Mononuclear cell (primary cell): ENCODE data around the gene CD7. TPM values are rescaled to one million over a fixed set of nuclear protein-coding genes. Genes with fewer than 3 reads are reported as not detected.

Source experiments
- H3K27me3 ChIP-seq: 2 replicates; pipeline ENCODE4 v1.6.0; 2011; ENCODE audit warnings: low read length, control low read depth; ENCODE audit not compliant: insufficient read depth
- H3K4me1 ChIP-seq: 2 replicates; pipeline ENCODE4 v1.5.1; 2011; ENCODE audit warnings: mild to moderate bottlenecking, low read length, control low read depth; ENCODE audit not compliant: insufficient read depth
- H3K4me3 ChIP-seq: 2 replicates; pipeline ENCODE4 v1.5.1; 2011; ENCODE audit warnings: mild to moderate bottlenecking, low read length, moderate library complexity
- H3K9me3 ChIP-seq: 2 replicates; pipeline ENCODE4 v1.5.1; 2011; ENCODE audit warnings: low read depth, mild to moderate bottlenecking, control low read depth, low read length
- total RNA-seq: library from RNA; depleted of rRNA; stranded (reverse); fragments of >200 nt; gene quantifications from one replicate; pipeline ENCODE4 v1.2.3, GENCODE V29; 2012

Gene CD7
- total RNA-seq, 1 donor = 48.5 TPM

DNA sequence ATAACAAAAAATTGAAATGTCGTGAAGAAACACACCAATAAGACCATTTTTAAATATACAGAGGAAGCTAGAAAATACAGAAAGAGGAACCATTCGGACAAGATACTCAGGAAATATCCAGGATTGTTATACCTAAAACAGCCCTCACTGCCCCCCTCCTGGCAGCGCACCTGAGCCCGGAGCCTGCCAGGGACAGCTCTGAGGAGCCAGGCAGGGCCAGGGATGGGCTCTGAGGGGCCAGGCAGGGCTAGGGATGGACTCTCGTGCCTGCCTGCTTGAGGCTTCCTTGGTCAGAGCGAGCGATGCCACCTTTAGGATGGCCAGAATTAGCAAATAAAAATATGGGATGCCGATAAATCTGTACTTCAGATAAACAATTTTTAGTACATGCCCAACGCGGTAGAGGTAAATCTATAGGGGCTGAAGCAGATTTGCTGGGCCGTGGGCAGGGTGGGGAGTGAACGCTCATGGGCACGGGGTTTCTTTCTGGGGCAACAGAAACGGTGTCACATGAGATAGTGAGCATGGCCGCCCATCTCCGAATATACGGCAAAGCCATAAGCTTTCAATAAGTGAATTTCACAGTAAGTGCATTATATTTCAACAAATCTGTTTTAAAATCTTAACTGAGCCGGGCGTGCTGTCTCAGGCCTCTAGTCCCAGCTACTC, 25.7 kb downstream of the CD7 start:
- Histone ChIP-seq H3K4me3 (peak overlapping the region; percentile 79), H3K27me3 (no peaks in the 10 kb centered on the region), H3K4me1 (peaks cover 35% of the 10 kb centered on the region), H3K9me3 (no peaks in the 10 kb centered on the region)

DNA sequence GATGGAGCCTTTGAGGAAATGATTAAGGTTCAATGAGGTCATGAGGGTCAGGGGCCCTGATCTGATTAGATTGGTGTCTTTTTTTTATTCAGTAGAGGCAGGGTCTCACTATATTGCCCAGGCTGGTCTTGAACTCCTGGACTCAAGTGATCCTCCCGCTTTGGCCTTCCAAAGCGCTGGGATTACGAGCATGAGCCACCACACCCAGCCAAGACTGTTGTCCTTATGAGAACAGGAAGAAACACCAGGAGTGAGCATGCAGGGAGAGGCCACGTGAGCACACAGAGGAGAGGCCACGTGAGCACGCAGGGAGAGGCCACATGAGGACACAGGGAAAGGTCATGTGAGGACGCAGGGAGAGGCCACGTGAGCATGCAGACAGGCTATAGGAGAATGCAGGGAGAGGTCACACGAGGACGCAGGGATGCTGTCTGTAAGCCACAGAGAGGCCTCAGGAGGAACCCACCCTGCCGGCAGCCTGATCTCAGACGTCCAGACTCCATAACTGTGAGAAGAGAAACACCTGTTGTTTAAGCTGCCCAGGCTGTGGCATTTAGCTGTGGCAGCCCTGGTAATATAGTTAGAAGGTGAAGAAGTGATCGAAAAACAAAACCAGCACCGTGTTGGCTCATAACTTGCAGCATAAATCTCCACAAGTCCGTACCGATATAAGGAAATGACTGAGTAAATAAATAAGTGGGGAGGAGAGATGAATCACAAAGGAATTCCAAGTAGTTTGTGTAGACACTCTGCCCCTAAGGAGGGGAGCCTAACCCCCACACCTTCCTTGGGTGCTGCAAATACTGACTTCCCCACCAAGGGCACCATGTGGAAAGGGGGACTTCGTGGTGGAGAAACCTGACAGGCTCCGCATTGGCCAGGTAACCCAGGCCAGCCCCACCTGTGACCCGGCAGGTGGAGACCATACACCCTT, 29.3 kb downstream of the CD7 start:
- no peak overlapping the region for H3K4me3 ChIP-seq
- no peaks in the 10 kb centered on the region for H3K9me3 ChIP-seq
- peaks cover 28% of the 10 kb centered on the region for H3K4me1 ChIP-seq
- H3K27me3 ChIP-seq = no peaks in the 10 kb centered on the region

DNA sequence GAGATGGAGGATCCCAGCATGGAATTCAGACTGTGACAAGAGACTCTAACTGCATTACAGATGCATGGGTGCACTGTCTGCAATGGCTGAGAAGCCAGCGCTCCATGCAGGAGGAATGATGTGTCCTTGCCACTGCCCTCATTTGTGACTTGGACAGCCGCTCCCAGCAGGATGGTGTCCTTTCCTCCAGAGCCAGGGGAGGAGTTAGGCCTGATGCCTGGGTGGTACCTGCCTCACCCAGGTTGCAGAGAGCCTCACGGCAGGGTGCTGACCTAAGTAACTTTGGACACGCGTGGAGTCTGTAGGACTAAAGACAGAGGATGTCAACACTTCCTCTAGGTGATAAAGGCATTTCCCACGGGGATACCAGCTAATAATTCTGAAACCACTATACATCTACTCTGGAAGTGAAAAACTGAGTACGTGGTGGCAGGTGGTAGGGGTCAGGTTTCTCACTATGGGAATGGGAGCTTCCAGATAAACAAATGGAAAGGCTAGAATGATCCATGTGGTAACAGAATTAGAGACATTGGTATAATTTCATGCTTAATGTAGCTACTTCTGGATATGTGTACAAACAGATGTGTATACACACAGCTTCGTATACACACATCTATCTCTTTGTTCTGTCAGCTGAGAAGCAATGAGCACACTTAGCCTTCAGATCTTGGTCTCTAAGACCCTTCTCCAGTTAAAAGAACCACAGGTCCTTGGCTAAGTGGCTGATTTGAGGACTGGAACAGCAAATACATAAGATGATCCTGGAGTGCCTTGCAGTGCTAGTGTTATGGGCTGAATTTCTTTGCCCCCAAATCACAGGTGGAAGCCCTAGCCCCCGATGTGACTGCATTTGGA, 30.2 kb downstream of the CD7 start:
- no peak overlapping the region for H3K4me3 ChIP-seq

DNA sequence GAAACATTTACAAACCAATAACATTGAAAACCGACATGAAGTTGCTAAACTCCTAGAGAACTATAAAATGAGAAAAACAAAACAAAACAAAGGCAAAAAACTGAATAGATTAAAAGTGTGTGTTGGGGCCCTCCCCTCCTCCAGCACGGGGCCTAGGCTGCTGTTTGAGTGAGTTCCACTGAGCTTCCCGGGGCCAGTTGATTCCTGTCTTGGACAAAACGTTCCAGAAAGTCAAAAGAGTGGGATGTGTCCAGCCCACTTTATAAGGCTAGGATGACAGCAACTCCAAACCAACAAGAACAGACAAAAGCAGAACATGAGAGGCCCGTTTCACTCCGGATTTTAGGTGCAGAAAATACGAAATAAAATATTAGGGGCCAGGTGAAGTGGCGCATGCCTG, 32.3 kb downstream of the CD7 start:
- no peaks in the 10 kb centered on the region for H3K9me3 ChIP-seq
- peaks cover 40% of the 10 kb centered on the region for H3K4me1 ChIP-seq
- H3K4me3 ChIP-seq = no peak overlapping the region
- no peaks in the 10 kb centered on the region for H3K27me3 ChIP-seq

More for the DNA sequence above, 30.2 kb downstream of the CD7 start:
- Histone ChIP-seq H3K4me1 (peaks cover 35% of the 10 kb centered on the region), H3K9me3 (no peaks in the 10 kb centered on the region), H3K27me3 (no peaks in the 10 kb centered on the region)

DNA sequence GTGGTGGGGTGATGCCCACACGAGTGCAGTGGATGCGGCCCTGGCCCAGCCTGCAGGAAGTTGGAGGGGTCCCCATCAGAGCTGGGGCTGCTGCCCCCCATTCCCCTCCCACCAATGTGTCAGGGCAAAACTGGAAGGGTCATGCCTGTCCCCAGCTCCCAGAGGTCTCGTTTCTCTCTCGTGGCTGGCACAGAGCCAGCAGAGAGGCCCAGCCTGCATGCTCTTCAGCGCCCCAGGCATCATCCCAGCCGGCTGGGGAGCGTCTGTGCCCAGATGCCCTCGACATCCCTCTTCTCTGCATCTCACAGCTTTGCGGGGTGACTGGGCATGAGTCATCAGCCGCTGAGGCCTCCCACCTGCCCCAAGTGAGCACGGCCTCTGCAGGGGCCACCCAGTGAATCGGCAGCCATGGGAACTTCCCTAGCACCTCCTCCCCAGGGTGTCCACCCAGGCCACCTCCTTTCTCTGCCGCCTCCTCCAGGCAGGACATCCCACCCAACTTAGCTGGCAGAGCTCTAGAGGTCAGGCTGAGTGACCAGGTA, 34.1 kb downstream of the CD7 start:
- peaks cover 58% of the 10 kb centered on the region for H3K4me1 ChIP-seq
- H3K4me3 ChIP-seq = no peak overlapping the region
- no peaks in the 10 kb centered on the region for H3K27me3 ChIP-seq
- H3K9me3 ChIP-seq = no peaks in the 10 kb centered on the region

DNA sequence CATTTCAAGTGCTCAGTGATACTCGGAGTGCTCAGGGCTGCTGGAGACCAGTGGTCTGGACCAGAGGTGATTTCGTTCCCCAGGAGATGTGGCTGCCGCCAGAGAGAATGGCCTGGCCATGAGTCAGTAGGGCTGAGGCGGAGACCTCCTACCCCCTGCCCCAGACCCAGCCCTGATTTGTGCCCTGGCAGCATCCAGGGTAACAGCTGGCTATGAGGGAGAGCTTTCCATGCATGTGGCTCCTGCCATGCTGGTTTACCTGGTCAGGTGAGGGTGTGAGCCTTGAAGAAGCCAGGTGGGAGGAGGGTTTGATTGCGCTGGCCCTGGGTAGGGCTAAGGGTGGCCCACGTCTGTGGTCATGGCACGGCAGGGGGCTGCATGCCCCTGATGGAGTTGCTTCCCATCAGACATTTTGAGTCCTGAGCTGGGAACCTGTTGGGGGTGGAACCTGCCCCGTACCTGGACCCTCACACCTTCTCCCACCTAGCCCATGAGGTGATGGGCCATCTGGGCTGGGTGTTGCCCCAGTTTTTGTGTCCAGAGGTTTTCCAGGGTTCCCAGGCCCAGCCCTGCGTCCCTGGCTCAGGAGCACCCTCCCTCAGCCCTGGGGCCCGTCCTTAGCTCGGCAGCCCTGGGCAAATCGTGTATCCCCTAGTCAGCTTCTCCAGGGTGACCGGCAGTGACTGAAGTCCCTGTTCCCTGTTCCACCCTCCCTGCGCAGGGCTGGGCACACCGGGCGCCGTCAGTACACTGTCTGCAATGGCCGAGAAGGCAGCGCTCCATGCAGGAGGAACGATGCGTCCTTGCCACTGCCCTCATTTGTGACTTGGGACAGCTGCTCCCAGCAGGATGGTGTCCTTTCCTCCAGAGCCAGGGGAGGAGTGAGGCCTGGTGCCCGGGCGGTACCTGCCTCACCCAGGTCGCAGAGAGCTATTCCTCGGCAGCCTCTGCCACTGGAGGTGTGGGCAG, 34.9 kb downstream of the CD7 start:
- H3K27me3 ChIP-seq = no peaks in the 10 kb centered on the region
- no peak overlapping the region for H3K4me3 ChIP-seq
- no peaks in the 10 kb centered on the region for H3K9me3 ChIP-seq
- peaks cover 59% of the 10 kb centered on the region for H3K4me1 ChIP-seq

DNA sequence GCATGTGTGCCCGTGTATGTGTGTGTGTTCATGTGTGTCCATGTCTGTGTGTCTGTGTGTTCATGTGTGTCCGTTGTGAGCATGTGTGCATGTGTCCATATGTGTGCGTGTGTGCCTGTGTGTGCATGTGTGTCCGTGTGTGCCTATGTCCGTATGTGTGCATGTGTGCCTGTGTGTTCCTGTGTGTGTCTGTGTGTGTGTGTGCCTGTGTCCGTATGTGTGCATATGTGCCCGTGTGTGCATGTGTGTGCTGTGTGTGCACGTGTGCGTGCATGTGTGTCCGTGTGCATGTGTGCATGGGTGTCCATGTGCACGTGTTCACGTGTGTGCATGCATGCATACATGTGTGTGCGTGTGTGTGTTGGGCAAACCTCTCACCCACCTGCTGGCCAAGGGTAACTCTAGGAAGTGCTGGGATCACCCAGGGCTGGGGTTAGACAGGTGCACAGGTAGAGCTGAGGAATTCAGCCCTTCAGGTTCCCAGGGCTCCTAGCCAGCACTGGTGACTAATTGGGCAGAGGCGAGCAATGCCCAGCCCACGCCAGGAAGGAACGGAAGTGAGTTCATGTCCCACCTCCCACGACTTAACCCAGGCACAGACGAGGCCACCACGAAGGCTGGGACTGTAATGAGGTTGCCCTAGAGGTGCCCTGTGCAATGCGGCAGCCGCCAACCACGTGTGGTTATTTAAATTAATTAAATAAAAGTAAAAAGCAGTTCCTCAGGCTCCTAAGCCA, 35.7 kb downstream of the CD7 start:
- H3K9me3 ChIP-seq = no peaks in the 10 kb centered on the region
- H3K27me3 ChIP-seq = no peaks in the 10 kb centered on the region
- peaks cover 52% of the 10 kb centered on the region for H3K4me1 ChIP-seq
- no peak overlapping the region for H3K4me3 ChIP-seq

DNA sequence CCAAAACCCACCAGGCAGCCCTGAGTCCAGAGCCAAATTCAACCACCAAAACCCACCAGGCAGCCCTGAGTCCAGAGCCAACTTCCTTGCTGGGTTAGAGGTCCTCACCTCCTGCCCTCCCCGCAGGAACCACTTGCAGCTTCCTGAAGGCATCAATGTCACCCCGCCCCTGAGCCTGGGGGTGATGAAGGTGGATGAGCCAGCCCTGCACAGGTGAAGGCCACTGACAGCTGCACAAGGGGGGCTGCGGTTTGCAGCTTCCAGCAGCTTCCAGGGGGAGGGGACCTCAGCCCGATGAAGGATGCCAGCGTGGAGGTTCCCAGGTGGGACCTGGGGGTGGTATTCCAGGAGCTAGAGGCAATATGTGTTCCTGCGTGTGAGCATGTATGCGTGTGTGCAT, 36.3 kb downstream of the CD7 start:
- Histone ChIP-seq H3K4me3 (no peak overlapping the region), H3K27me3 (no peaks in the 10 kb centered on the region), H3K9me3 (no peaks in the 10 kb centered on the region), H3K4me1 (peaks cover 52% of the 10 kb centered on the region)

DNA sequence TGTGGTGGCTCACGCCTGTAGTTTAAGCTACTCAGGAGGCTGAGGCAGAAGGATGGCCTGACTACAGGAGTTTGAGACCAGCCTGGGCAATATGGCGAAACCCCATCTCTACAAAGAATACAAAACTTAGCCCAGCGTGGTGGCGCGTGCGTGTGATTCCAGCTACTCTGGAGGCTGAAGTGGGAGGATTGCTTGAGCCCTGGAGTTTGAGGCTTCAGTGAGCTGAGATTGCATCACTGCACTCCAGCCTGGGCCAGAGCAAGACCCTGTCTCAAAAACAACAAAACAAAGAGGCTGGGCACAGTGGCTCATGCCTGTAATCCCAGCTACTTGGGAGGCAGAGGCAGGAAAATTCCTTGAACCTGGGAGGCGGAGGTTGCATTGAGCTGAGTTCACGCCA, 36.9 kb downstream of the CD7 start:
- H3K27me3 ChIP-seq = no peaks in the 10 kb centered on the region
- H3K9me3 ChIP-seq = no peaks in the 10 kb centered on the region
- peaks cover 52% of the 10 kb centered on the region for H3K4me1 ChIP-seq
- no peak overlapping the region for H3K4me3 ChIP-seq

DNA sequence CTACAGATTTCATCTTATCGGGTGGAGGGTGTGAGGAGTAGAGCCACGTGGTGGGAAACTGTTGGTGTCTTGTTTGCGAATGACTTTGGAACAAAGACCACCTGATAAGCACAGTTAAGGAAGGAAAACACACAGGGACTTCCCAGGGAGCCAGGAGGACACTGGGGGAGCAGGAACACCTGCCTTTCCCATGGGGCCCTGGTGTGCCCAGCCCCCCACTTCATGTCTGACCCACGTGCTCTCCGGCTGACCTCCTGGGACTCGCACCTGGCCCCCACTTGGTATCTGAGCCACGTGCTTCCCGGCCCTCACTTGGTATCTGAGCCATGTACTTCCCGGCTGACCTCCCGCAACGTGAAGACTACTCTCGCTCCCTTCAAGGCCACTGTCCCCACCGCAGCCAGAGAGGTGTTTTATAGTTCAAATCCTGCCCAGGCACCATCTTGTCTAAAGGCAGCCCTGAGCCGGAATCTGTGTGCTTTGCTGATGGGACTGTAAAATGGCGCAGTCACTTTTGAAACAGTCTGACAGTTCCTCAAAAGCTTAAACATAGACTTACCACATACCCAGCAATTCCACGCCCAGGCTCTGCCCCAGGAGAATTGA, 38.5 kb downstream of the CD7 start:
- H3K4me1 ChIP-seq = peaks cover 57% of the 10 kb centered on the region
- H3K9me3 ChIP-seq = no peaks in the 10 kb centered on the region
- H3K4me3 ChIP-seq = no peak overlapping the region

DNA sequence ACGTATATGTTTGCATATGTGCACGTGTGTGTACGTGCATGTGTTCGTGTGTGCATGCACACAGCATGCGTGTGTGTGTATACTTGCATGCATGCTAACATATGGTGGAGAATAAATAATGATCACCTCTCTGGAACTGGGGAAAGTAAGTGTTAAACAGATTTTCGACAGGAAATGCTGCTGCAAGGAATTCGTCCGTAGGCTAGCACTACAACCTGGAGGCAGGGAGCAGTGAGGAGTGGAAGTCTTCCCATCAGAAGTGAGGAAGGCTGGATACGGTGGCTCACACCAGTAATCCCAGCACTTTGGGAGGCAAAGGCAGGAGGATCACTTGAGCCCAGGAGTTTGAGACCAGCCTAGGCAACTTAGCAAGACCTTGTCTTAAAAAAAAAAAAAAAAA, 39.1 kb downstream of the CD7 start:
- Histone ChIP-seq H3K4me3 (no peak overlapping the region), H3K9me3 (no peaks in the 10 kb centered on the region), H3K4me1 (peaks cover 56% of the 10 kb centered on the region), H3K27me3 (no peaks in the 10 kb centered on the region)

More for the DNA sequence above, 38.5 kb downstream of the CD7 start:
- no peaks in the 10 kb centered on the region for H3K27me3 ChIP-seq

DNA sequence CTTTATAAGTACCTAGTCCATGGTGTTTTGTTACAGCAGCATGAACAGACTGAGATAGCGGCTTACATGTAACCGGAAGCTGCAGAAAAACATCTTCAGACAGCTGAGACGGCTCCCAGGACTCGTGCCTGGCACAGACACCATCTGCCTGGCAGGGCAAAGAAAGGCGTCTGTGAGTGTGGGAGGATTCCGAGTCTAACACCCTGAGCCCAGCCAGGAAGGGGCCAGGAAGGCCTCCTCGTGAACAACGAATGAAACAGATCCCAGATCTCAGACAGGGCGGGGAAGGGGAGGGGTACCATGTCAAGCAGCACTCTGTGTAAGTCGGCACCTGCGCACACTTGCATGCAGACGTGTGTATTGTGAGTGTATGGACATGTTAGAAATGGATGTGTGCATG, 39.6 kb downstream of the CD7 start:
- no peak overlapping the region for H3K4me3 ChIP-seq
- H3K9me3 ChIP-seq = no peaks in the 10 kb centered on the region
- H3K27me3 ChIP-seq = no peaks in the 10 kb centered on the region
- H3K4me1 ChIP-seq = peaks cover 52% of the 10 kb centered on the region

DNA sequence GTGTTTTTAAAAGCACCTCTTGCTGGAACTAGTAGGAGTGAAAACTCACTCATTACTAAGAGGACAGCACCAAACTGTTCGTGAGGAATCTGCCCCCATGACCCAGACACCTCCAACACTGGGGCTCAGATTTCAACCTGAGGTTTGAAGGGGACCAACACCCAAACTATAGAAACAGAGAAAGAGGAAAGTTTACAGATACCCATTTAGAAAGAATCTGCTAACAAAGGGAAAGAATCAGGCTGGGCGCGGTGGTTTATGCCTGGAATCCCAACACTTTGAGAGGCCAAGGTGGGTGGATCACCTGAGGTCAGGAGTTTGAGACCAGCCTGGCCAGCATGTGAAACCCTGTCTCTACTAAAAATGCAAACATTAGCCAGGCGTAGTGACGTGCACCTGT, 40.5 kb downstream of the CD7 start:
- Histone ChIP-seq H3K27me3 (no peaks in the 10 kb centered on the region), H3K4me3 (no peak overlapping the region), H3K9me3 (no peaks in the 10 kb centered on the region), H3K4me1 (peaks cover 48% of the 10 kb centered on the region)
